Measurements from ENCODE around the gene BFSP2.
"Not testable (repeated sequence)": the region's sequence is repeated elsewhere in the genome, so short reads cannot be mapped to it uniquely, and the experiment has no call there.

The BFSP2 gene

DNA sequence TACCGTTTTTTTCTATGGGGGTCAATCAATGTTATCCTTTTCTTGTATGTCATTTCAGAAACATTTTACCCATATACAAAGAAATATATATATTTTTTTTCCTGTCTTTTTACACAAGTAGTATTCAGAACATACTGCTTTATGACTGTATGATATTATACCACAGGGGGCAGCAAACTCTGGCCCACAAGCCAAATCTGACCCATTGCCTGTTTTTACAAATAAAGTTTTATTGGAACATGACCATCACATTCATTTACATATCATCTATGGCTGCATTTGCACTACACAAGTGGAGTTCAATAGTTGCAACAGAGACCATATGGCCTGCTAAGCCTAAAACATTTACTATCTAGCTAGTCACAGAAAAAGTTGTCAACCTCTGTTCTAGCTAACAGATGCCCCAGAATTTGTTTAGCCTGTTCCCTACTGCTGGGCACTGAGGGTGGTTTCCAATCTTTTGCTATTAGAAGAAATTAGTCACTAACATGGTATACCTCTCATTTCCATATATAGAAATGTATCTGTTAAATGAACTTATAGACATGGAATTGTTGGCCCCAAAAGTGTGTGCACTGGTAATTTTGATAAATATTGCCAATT is 57.7 kb downstream of the BFSP2 start:
- no peak for DNase-seq (ENCODE audit: low read depth)

DNA sequence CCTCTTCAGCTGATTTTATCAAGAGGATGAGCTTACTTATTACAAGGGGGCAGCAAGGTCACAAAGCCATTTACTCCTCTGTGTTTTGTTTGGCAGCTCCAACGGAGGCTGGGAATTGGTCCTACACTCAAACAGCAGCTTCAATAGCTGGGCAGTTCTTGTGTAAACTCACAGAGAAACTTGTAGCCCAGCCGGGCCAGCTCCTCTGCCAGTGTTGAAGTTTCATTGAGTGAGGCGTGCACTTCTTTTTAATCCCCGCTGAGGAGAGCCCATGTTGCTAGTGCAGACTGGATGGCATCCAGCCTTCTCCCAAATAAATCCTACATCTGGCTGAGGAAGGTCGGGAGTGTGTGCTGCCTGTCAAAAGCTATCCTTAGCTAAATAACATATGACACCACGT is 59.5 kb downstream of the BFSP2 start:
- no peak for DNase-seq (ENCODE audit: low read depth)

DNA sequence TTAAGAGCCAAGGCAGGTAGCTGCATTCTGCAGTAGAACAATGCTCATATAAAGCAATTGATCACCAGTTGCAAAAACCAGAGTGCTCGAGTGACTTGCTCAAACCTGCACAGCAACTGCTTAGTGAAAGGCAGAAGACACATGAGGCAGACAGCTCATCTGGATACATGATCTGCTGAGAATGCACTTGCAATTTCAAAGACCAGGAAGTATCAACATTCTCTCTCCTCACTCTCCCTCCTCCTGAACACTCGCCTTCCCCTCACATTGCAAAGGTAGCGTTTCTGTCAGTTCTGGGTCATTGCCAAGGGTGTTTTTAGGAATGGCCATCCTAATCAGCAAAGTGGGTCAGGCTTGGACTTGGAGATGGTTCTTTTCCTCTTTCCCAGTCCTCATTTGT is 61.0 kb downstream of the BFSP2 start:
- DNase-seq (ENCODE audit: low read depth): no peak

DNA sequence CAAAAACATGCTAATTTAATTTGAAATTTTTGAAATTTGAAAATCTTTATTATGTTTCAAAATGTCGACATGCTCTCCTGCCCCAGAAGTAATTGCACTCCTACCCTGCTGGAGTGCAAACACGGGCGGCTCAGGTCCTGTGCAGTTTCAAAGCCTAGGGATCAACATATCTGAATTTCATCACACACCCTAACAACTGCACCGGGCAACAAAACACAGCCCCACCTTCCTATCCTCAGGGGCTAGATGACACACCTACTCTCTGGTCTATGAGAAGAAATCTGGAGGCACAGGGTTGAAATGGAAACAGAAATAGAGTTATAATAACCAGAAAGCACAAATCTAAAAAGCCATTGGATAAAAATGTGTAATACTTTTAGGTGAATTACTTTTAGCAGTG is 61.4 kb downstream of the BFSP2 start:
- no peak for DNase-seq (ENCODE audit: low read depth)

DNA sequence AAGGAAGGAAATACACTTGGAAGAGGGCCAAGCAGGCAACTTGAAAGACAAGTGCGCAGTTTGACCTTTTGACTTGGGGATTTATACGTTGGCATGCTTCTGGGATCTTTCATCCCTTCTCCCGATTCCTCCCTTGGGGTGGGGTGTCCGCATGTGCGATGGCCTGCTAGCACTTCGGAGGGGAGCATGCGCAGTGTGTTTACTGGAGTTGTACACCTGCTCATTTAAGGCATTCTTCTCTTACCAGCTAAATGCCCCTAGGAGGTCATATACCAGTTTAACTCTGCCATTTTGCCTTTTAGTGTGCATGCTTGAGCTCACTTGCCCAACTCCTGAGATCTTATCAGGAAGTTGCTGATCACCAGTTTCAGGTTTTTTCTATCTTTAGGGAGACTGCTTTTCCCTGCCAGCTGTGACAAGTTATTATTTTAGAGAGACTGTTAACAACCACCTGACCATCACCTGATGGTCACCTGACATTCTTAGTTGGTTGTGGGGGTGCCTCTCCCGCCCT is 63.5 kb downstream of the BFSP2 start:
- no peak for DNase-seq (ENCODE audit: low read depth)

DNA sequence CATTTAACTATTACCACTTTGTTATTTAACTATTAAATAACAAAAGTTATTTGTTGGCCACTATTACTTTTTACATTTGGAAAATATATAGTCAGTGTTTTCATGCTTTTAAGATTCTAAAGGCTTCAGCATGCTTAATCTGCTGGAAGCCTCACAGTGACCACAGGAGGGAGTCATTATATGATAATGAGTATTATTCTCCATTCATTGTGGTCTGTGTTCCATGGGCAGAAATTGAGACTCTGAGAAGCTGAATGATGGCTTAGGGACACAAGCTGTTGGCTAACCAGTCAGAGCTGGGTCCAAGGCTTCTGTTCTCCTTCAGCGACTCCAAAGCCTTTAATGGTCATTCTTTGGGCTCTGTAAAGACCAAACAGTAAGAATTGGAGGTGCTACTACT is 64.7 kb downstream of the BFSP2 start:
- no peak for DNase-seq (ENCODE audit: low read depth)

DNA sequence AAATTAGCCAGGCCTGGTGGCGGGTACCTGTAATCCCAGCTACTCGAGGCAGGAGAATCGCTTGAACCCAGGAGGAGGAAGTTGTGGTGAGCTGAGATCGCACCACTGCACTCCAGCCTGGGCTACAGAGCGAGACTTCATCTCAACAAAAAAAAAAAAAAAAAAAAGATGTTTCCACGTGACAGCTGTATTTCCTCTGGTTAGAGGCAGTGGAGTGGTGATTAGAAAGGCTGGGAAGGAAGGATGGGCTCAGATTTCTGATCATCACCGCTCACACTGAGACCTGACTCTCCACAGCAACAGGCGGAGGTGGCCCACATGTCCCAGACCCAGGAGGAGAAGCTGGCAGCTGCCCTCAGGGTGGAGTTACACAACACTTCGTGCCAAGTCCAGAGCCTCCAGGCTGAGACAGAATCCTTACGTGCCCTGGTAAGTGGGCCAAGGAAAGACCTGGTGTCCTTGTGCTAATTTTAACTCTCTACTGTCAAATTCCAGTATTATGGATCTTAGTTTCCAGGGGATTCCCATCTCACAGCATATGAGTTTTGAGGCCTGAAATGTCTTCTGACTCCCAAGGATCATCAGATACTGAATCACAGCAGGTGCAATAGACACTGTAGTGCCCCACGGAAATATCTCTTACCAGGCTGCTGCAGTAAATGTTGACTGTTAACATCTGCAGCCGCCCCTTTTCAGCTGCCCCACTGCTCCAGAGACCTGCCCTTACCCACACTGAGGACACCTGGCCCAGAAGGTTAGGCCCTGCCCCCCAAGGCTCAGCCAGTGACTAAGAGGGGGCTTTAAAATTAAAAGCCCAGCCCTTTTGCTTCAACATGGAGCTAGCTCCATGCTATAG is 66.9 kb downstream of the BFSP2 start:
- DNase-seq (ENCODE audit: low read depth): no peak

DNA sequence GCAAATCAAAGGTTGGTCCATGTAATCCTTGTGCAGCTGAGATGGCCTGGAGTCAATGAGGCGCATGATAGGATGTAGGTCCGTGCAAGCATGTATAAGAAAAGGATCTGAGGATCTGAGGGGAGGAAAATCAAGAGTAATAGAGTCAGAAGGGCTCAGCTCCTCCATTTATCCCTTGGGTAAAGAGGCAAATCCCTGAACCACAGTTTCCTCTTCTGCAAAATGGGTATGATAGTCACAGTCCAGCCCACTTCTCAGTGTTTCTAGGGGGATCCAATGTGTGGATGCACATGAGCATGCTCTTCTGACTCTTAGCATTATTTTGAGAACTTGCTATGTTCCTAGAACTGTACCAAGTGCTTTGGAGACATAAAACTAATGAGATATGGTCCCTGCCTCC is 67.9 kb downstream of the BFSP2 start:
- no peak for DNase-seq (ENCODE audit: low read depth)

DNA sequence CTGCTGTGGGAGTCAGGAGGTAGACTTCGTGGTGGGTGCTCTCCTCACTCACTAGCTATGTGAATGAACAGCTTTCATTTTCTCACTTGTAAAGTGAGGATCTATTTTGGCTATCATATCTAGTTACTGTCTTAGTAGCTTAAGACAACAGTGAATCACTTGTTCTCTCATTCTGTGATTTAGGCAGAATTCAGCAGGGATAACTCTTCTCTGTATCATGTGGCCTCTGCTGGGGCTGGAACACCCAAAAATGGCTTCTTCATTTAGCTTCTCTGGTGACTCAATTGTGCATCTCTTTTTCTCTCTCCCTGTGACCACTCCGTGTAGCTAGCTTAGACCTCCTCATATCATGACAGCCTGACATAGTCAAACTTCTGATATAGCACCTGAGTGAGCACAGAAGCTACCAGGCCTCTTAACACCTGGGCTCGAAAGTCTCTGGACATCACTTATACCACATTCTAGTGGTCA is 68.4 kb downstream of the BFSP2 start:
- no peak for DNase-seq (ENCODE audit: low read depth)

DNA sequence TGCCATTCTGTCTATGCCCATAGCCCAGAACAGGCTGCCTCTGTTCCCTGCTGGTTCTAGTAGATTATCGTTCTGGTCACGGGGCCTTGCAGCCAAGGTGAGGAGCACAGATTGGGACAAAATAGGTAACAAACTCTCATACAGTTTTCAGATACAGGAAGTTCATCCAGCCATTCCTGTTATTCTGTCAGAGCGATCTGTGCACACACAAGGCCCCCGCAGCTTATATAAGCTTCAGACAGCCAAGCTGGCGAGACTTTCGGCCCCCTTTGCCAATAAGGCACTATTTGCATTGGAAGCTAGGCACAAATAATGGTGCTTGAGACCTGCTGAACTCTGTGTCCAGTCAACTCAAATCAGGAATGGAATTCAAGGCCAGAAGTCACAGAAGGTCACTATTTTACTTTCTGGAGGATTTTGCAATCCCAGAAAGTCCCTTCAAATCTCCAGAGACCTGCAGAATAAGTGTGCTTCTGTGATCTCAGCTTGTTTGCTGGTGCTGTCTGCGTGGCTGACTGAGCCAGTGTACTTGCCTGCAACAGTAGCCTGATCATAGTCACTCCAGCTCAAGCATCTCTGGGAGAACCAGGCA is 69.4 kb downstream of the BFSP2 start:
- no peak for DNase-seq (ENCODE audit: low read depth)

DNA sequence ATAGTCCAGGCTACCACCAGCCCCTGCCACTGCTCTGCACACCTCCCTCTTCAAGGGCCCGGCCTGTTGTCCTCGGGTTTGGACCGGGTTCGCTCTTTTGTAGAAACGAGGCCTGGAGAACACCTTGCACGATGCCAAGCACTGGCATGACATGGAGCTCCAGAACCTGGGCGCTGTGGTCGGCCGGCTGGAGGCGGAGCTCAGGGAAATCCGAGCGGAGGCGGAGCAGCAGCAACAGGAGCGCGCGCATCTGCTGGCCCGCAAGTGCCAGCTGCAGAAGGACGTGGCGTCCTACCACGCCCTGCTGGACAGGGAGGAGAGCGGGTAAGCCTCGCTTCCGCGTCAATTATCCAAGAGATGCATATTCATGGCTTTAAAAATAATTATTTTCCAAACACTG is 72.4 kb downstream of the BFSP2 start:
- DNase-seq (ENCODE audit: low read depth): no peak

DNA sequence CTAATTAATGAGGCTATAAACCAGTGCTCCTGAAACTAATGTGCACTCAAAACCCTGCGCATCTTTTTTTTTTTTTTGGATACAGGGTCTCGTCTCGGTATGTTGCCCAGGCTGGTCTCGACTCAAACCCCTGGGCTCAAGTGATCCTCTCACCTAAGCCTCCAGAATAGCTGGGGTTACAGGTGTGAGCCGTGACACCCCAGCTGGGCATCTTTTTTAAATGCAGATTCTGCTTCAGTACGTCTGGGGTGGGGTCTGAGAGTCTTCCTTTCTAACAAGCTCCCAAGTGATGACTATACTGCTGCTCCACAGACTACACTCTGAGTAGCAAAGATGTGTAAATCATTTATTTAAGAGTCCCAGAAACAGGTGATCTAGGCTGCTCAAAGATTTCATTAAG is 73.0 kb downstream of the BFSP2 start:
- no peak for DNase-seq (ENCODE audit: low read depth)

DNA sequence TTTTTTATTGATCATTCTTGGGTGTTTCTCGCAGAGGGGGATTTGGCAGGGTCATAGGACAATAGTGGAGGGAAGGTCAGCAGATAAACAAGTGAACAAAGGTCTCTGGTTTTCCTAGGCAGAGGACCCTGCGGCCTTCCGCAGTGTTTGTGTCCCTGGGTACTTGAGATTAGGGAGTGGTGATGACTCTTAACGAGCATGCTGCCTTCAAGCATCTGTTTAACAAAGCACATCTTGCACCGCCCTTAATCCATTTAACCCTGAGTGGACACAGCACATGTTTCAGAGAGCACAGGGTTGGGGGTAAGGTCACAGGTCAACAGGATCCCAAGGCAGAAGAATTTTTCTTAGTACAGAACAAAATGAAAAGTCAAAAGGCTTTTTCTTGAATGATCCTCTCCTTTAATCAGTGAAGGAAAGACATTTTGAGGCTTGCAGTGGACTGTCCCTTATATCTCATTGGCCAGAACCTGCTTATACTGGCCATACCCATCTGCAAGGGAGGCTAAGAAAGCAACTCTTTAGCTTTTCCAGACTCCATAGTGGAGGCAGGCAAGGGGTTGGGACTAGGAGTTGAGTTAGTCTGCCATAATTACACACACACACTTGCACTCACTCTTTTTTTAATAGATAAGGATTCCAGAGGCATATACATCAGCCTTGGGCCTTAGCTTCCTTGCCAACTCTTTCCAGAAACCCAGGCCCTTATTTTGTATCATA is 73.8 kb downstream of the BFSP2 start:
- not testable (repeated sequence) for DNase-seq (ENCODE audit: low read depth)

DNA sequence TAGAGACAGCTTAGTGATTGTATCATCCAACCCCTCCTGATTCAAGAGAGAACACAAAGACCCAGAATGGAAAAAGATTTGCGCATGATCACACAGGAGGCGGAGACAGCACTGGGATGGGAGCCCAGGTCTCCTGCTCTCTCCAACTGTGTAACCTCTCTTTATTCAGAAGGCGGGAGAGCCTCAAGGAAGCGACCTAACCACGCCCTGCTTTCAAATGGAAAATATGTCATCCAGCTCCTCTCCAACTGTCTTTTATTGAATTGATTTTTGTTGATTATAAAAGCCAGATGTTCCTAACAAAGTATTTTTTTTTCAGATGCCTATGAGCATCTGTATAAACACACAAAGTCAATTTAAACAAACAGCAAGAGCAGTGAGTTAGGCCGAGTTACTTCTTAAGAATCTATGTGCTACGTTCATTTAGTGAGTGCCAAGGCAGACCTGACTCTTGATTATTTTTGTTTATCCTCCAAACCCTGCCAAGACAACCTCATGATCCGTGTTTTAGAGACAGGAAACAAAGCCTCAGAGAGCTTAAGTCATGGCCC is 74.5 kb downstream of the BFSP2 start:
- DNase-seq (ENCODE audit: low read depth): no peak

DNA sequence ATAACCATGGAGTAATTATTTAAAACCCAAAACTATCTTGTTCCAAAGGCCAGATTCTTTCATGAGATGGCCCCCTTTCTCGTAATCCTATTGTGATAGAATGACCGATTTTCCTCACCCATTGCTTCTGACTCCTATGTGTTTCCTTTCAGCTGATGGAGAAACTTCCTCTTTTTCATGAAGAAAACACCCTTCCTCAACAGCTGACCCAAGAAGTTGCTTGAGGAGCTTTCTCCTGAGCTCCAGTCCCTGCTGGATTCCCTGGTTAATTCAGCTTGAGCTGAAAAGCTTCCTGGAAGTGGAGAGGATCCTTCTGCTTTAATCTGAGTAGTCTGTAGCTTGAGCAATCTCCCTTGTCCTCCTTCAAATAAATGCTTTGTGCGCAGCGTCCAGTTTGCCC is 75.0 kb downstream of the BFSP2 start:
- no peak for DNase-seq (ENCODE audit: low read depth)

DNA sequence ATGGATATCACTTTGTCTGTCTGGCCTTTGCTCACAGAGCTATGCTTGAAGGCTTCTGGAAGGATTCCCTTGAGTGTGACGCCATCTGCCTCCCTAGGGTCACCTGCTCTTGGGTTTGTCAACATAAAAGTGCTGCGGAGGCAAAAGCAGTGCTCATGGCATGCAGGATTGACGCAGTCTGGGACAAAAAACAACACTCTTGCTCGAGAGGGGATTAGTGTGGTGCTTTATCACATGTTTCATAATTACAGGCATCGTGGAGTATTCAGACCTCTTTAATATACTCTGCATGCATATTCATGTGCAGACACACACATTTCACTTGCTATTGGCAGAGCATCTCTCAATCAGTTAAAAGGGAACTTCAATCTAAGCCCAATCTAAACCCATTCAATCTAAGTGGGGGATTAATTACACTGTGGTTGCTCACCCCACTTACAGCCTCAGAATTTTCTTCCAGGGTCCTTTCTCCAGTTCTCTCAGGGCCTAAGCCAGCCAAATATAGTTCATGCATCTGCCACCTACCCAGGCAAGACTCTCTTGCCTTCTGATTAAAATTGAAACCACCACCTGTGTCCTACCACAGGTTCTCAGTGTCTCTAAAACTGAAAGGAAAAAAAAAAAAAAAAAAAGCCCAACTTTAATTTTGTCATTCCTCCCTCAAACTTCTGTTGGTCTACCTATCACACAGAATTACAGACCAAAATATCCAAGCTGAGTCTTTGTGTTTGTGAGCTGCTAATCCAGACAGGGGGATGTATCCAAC is 75.6 kb downstream of the BFSP2 start:
- DNase-seq (ENCODE audit: low read depth): no peak

DNA sequence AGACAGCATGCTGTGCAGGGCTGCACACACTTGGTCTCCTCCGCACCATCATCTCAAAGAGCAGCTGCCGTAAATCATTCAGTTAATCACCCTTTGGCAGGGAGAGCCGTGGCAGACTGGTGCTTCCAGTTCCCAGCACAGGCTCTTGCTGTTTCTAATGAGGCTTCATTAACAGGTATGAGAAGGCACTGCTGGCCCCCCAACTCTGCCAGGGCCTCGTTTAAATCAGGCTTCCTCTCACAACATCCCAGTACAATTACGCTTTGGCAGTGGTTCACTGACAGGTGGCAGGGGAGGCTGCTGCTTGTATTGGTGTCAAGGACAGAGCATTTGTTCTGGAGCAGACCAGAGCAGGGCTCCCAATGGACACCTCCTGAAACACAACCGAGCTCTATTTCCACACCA is 77.1 kb downstream of the BFSP2 start:
- DNase-seq (ENCODE audit: low read depth): no peak

DNA sequence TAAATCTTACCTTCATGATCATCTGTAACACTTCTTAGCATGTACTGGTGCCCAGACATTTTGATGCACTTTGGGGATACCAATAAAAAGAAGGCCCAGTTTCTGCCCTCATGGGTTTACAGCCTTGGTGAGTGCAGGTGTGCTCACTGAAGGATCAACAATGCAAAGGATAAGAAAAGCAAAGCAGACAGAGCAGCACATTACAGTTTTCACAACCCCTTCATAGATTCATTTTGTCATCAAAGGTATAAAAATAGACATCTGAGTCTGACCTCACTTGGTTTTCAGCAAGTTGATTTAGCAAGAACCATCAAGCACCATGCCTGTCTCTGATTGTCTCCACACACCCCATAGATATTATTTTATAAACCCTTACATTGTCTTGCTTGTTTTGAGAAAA is 77.6 kb downstream of the BFSP2 start:
- no peak for DNase-seq (ENCODE audit: low read depth)

DNA sequence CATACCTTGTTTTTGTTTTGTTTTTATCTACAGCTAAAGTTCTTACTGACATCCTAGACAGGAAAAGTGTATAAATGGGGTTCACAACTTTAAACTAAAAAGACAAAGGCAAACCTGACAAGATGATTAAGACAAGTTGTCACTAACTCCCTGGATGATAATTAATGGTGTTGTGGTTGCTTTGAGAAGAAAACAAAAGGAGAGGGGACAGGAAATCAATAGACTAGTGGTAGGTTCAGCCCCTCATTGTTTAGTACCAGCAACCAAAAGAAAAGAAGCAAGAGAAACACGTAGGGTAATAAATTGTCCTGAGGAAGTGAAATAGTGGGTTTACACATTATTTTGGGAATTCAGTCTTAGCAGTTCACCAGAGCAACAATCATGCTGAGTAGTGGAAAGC is 78.8 kb downstream of the BFSP2 start:
- DNase-seq (ENCODE audit: low read depth): no peak

DNA sequence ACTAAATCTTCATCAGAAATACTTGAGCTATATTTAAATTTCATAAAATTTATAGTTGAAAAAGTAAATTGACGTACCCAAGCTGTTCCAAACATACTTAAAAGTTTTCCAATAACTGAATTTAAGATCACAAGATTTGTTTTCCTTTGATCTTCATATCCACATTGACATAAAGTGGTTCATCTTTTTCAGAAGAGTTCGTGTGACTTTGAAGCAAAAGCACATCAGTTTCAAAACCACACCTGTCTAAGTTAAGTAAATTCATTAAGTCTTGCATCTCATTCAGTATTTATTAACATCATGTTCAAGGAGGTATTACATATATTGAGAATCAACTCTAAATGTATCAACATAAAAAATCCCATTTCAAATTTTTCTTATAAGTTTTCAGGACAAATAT is 79.5 kb downstream of the BFSP2 start:
- DNase-seq (ENCODE audit: low read depth): no peak

DNA sequence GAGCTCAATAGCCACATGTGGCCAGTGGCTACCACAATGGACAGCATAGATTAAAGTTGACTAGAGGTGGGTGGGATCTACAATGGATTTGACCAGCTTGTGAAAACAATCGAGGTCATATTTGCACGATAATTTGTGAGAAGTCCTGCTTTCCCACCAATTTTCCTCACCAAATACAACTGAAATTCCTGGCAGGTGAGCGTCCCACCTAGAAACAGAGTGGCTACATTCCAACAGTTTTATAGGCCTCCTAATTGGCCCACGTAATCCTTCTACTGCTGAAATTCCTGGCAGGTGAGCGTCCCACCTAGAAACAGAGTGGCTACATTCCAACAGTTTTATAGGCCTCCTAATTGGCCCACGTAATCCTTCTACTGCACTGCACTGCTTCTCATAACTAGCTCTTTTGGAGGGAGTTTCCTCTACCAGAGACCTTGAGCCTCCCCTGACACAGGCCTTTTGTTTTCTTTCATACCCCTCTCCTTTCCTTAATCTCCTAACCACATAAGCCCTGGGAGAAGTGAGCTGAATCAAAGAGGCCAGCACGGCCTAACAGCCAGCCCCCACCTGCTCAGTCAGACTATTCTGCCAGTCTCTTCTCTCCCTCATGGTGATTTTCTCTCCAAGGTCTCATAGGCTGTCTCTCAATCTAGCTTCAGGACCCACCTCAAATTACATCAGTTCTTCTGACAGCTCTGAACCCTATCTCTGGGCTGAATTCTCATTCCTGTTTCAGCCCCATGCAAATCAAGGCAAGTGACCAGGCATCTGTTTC is 80.2 kb downstream of the BFSP2 start:
- no peak for DNase-seq (ENCODE audit: low read depth)
